HG02870 (cell line): ENCODE results near the gene CFAP20DC.
A peak's percentile ranks its signal among the peaks of the same experiment; 100 is the strongest.
"Not testable (repeated sequence)": the region's sequence is repeated elsewhere in the genome, so short reads cannot be mapped to it uniquely, and the experiment has no call there.

ENCODE experiments used
- ATAC-seq: cut with Tn5 transposase; IDR thresholded peaks from one replicate; pipeline ENCODE4 v1.9.1; 2021; ENCODE audit warnings: mild to moderate bottlenecking, moderate library complexity; ENCODE audit not compliant: unreplicated experiment

Gene CFAP20DC

GRCh38 chr3:58967866-58968265, 82.0 kb downstream of the CFAP20DC start:
- ATAC-seq, result not testable (repeated sequence)

GRCh38 chr3:58965865-58966264, 84.0 kb downstream of the CFAP20DC start:
- ATAC-seq, result no peak

- ATAC-seq, result no peak
Measured at GRCh38 chr3:58963928-58964503, 85.8 kb downstream of the CFAP20DC start.

- no peak for ATAC-seq
Measured at GRCh38 chr3:58962816-58963215, 87.0 kb downstream of the CFAP20DC start.

- ATAC-seq, result no peak
Measured at GRCh38 chr3:58962040-58962651, 87.7 kb downstream of the CFAP20DC start.

GRCh38 chr3:58955308-58955707, 94.5 kb downstream of the CFAP20DC start:
- no peak for ATAC-seq

GRCh38 chr3:58953288-58953687, 96.5 kb downstream of the CFAP20DC start:
- ATAC-seq, result no peak

- ATAC-seq, result no peak
Measured at GRCh38 chr3:58952128-58952917, 97.5 kb downstream of the CFAP20DC start.

- no peak for ATAC-seq
Measured at GRCh38 chr3:58948018-58948417, 101.8 kb downstream of the CFAP20DC start.

- ATAC-seq, result no peak
Measured at GRCh38 chr3:58946875-58947274, 103.0 kb downstream of the CFAP20DC start.

GRCh38 chr3:58938057-58938456, 111.8 kb downstream of the CFAP20DC start:
- no peak for ATAC-seq

- no peak for ATAC-seq
Measured at GRCh38 chr3:58924578-58924977, 125.2 kb downstream of the CFAP20DC start.

GRCh38 chr3:58900386-58900785, 149.4 kb downstream of the CFAP20DC start:
- no peak for ATAC-seq

GRCh38 chr3:58899953-58900298, 149.9 kb downstream of the CFAP20DC start:
- peak; percentile 21 for ATAC-seq

- ATAC-seq, result peak; percentile 60
Measured at GRCh38 chr3:58899159-58899952, 150.5 kb downstream of the CFAP20DC start.

- ATAC-seq, result no peak
Measured at GRCh38 chr3:58898513-58898912, 151.3 kb downstream of the CFAP20DC start.

GRCh38 chr3:58897646-58898045, 152.2 kb downstream of the CFAP20DC start:
- no peak for ATAC-seq

GRCh38 chr3:58895678-58896077, 154.1 kb downstream of the CFAP20DC start:
- not testable (repeated sequence) for ATAC-seq

GRCh38 chr3:58892526-58892925, 157.3 kb downstream of the CFAP20DC start:
- ATAC-seq, result not testable (repeated sequence)

- ATAC-seq, result no peak
Measured at GRCh38 chr3:58888087-58888486, 161.7 kb downstream of the CFAP20DC start.

- no peak for ATAC-seq
Measured at GRCh38 chr3:58884453-58884852, 165.4 kb downstream of the CFAP20DC start.
